Endodermal cell (in vitro differentiated cells): ENCODE measurements around the gene PCSK2. TPM values are rescaled to one million over a fixed set of nuclear protein-coding genes. Genes with fewer than 3 reads are reported as not detected.

Experiments
- DNase-seq: peaks from one replicate; pipeline ENCODE4 v3.0.0-alpha.2; 2017
- H3K27ac ChIP-seq: 2 replicates; pipeline ENCODE4 v1.5.1; 2013; ENCODE audit warnings: mild to moderate bottlenecking, low read depth, low read length, moderate library complexity
- H3K27me3 ChIP-seq: 2 replicates; pipeline ENCODE4 v1.6.1; 2013; ENCODE audit warnings: mild to moderate bottlenecking, low read length, moderate library complexity; ENCODE audit not compliant: insufficient read depth, control insufficient read depth, poor library complexity, severe bottlenecking
- H3K36me3 ChIP-seq: 2 replicates; pipeline ENCODE4 v1.7.0; 2013; ENCODE audit warnings: mild to moderate bottlenecking, low read length, moderate library complexity; ENCODE audit not compliant: control insufficient read depth, insufficient read depth
- H3K4me1 ChIP-seq: one replicate; pipeline ENCODE4 v1.7.0; 2013; ENCODE audit warnings: low read length; ENCODE audit not compliant: control insufficient read depth, insufficient read depth
- H3K4me3 ChIP-seq: 2 replicates; pipeline ENCODE4 v1.5.1; 2013; ENCODE audit warnings: mild to moderate bottlenecking, low read length, moderate library complexity
- H3K9ac ChIP-seq: 2 replicates; pipeline ENCODE4 v1.6.1; 2013; ENCODE audit warnings: mild to moderate bottlenecking, low read length, moderate library complexity; ENCODE audit not compliant: poor library complexity, severe bottlenecking; ENCODE audit errors: extremely low read depth
- H3K9me3 ChIP-seq: 2 replicates; pipeline ENCODE4 v1.6.1; 2013; ENCODE audit warnings: mild to moderate bottlenecking, low read length, moderate library complexity; ENCODE audit not compliant: control insufficient read depth
- H3K27ac Mint-ChIP-seq: 2 replicates; pipeline ENCODE4 v1.8.0; 2020; ENCODE audit warnings: mixed read lengths
- H3K27me3 Mint-ChIP-seq: 2 replicates; pipeline ENCODE4 v1.8.0; 2021; ENCODE audit warnings: mild to moderate bottlenecking, mixed read lengths; ENCODE audit not compliant: insufficient read depth
- H3K36me3 Mint-ChIP-seq: 2 replicates; pipeline ENCODE4 v1.8.0; 2020; ENCODE audit warnings: low read depth, mixed read lengths
- H3K4me1 Mint-ChIP-seq: 2 replicates; pipeline ENCODE4 v1.8.0; 2020; ENCODE audit warnings: mixed read lengths
- H3K4me3 Mint-ChIP-seq: 2 replicates; pipeline ENCODE4 v1.8.0; 2020; ENCODE audit warnings: mild to moderate bottlenecking, moderate library complexity, mixed read lengths
- H3K9me3 Mint-ChIP-seq: 2 replicates; pipeline ENCODE4 v1.8.0; 2020; ENCODE audit warnings: mild to moderate bottlenecking, mixed read lengths
- CTCF ChIP-seq: fragments of 200-600 bp; sonication (generic); conservative IDR thresholded peaks from 2 replicates; pipeline ENCODE4 v1.5.0; 2021; ENCODE audit warnings: antibody characterized with exemption, mild to moderate bottlenecking
- WGBS, 2 experiments: methylation state at CpG; one replicate each; pipeline versions ENCODE4 v1.1.5 to v1.1.7; 2013; ENCODE audit warnings: missing lambda C conversion rate in 2 of 2, mixed read lengths in 1 of 2; ENCODE audit not compliant: insufficient coverage in 1 of 2, insufficient read length in 1 of 2; 5-methylcytosine and 5-hydroxymethylcytosine counted together
- total RNA-seq, 2 donors: library from RNA; stranded (reverse); fragmentation: NEBNext Ultra II Directional in 1 of 2; extraction: Animal tissue kit (Norgen Biotek cat#: 25700) in 1 of 2; gene quantifications; 2 replicates in 1 of 2; 3 replicates in 1 of 2; pipeline ENCODE4 v1.2.1, GENCODE V29; 2021

The PCSK2 gene
- total RNA-seq, 2 donors from 2014 or later, result 3.0 to 4.8 TPM

DNA sequence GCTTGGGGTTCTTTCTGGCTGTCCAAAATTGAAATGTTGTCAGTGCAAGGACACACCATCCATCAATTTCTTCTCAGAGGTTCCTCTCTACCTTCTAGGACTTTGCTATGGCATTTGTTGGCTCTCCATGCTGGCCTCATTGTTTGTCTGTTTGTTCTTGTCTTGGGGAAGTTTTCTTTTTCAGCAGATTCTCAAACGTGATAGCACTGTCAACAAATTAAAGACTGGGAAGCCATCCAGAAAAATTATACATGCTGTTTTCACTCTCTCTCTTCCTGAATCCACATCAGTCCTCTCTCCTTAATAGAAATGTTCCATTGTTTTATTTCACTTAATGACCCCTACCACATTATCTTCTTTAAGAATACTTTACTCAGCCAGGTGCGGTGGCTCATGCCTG is 130.4 kb downstream of the PCSK2 start:
- no peak overlapping the region for H3K27ac ChIP-seq
- H3K27me3 Mint-ChIP-seq, result no peaks in the 10 kb centered on the region
- H3K4me3 Mint-ChIP-seq, result no peak overlapping the region
- no peak for DNase-seq
- H3K9me3 ChIP-seq, result no peaks in the 10 kb centered on the region
- H3K4me1 ChIP-seq, result no peaks in the 10 kb centered on the region
- no peaks in the 10 kb centered on the region for H3K36me3 Mint-ChIP-seq
- no peak overlapping the region for H3K9ac ChIP-seq
- 86 to 92% methylated on average over 2 of the region's 2 CpGs for WGBS, 2 experiments
- TF ChIP-seq CTCF, result no peak
- H3K27ac Mint-ChIP-seq, result no peak overlapping the region
- H3K36me3 ChIP-seq, result no peaks in the 10 kb centered on the region
- H3K4me3 ChIP-seq, result no peak overlapping the region
- H3K9me3 Mint-ChIP-seq, result no peaks in the 10 kb centered on the region
- H3K27me3 ChIP-seq, result no peaks in the 10 kb centered on the region
- peaks cover 3% of the 10 kb centered on the region for H3K4me1 Mint-ChIP-seq

GRCh38 chr20:17358854-17359253 is 132.0 kb downstream of the PCSK2 start:
- no peak overlapping the region for H3K27ac ChIP-seq
- Mint-ChIP-seq H3K36me3 (no peaks in the 10 kb centered on the region), H3K27me3 (no peaks in the 10 kb centered on the region), H3K4me3 (no peak overlapping the region), H3K27ac (no peak overlapping the region), H3K9me3 (no peaks in the 10 kb centered on the region), H3K4me1 (peaks cover 3% of the 10 kb centered on the region)
- H3K36me3 ChIP-seq, result no peaks in the 10 kb centered on the region
- H3K9me3 ChIP-seq, result no peaks in the 10 kb centered on the region
- TF ChIP-seq CTCF, result no peak
- DNase-seq, result no peak
- no peak overlapping the region for H3K4me3 ChIP-seq
- H3K9ac ChIP-seq, result no peak overlapping the region
- no peaks in the 10 kb centered on the region for H3K4me1 ChIP-seq
- 95 to 100% methylated on average over 1 of the region's 1 CpG for WGBS, 2 experiments
- H3K27me3 ChIP-seq, result no peaks in the 10 kb centered on the region

- H3K4me1 ChIP-seq, result no peaks in the 10 kb centered on the region
- DNase-seq, result no peak
- Mint-ChIP-seq H3K27me3 (peaks cover 11% of the 10 kb centered on the region), H3K9me3 (no peaks in the 10 kb centered on the region), H3K36me3 (no peaks in the 10 kb centered on the region), H3K4me3 (no peak overlapping the region), H3K4me1 (no peaks in the 10 kb centered on the region), H3K27ac (no peak overlapping the region)
- TF ChIP-seq CTCF, result no peak
- H3K36me3 ChIP-seq, result no peaks in the 10 kb centered on the region
- no peak overlapping the region for H3K4me3 ChIP-seq
- H3K27me3 ChIP-seq, result no peaks in the 10 kb centered on the region
- no peaks in the 10 kb centered on the region for H3K9me3 ChIP-seq
- no peak overlapping the region for H3K9ac ChIP-seq
- no peak overlapping the region for H3K27ac ChIP-seq
- WGBS, 2 experiments, result 91 to 100% methylated on average over 2 to 4 of the region's 4 CpGs
Measured at GRCh38 chr20:17364681-17365080, 137.8 kb downstream of the PCSK2 start.
